GM11168 (cell line): ENCODE data around the gene CCDC92B.

Experiments used
- in situ Hi-C: fragments of 300-500 bp; cut with MboI; formaldehyde crosslinking; loops from one replicate; pipeline ENCODE4 v1.12.0; 2022; ENCODE audit warnings: low sequenced_read_pairs; ENCODE audit not compliant: unreplicated experiment

Gene CCDC92B

DNA sequence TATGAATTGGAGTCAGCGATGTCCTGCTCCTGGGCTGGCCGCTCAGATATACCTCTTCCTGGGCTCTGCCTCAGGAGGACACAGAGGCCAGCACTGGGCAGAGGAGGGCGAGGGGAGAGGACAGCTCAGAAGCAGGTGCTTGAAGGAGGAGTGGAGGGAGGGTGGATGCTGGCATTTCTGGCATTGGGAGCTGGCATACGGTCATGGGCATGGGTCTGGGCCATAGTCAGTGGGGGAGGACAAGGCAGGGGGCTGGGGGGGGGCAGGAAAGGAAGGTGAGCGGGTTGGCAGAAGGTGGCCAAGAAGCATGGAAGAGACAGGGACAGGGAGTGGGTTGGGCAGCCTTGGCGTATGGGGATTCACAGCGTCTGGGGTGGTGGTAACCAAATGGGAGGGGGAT is 30.1 kb upstream of the CCDC92B start:
- in situ Hi-C loops = no loop called here

DNA sequence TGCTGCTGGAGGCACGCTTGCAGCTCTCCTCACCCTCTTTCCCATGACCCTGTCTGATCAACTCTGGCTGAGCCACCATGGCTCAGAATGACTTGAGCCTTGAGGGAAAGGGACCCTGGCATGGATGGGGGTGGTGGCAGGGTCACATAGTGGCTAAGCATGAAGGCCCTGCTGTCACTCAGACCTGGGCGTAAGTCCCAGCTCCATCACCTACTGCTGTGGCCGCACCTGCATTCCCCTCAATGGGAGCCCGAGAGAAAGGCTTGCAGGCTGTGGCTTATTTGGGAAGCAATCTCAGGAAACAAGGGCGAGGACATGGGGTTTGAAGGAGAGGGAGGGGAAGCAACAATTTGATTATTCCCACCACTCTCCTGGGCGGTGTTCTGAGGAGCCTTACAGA is 29.0 kb upstream of the CCDC92B start:
- in situ Hi-C loops = no loop called here

DNA sequence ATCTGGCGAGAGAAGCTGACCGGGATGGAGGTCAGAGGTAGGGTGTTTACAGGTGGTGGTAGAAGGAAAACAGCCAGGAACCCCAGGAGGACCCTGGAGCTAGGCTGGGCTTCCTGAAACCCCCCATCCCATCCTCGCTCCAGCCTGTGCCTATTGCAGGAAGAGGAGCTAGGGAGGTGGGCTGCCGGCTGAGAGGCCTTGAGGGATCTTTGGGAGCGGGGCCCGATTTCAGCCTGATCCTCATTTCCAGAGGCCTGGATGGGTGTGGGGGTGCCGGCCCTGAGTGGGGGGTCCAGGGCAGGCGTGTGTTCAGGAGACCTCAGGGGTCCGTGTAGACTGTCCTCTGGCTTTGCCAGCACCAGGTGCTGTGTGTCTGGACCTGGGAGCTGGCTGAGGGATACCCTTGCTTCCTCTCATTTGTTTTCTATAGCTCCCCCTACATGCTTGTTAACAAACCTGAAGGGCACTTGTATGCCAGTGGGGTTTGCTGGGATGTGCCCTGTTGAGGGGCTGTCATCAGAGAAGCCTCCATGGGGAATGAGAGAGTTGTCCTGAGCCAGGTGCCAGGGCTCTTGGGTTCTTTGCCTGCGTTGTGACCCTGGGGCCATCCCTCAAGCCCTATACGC is 27.9 kb upstream of the CCDC92B start:
- in situ Hi-C loops = no loop called here

DNA sequence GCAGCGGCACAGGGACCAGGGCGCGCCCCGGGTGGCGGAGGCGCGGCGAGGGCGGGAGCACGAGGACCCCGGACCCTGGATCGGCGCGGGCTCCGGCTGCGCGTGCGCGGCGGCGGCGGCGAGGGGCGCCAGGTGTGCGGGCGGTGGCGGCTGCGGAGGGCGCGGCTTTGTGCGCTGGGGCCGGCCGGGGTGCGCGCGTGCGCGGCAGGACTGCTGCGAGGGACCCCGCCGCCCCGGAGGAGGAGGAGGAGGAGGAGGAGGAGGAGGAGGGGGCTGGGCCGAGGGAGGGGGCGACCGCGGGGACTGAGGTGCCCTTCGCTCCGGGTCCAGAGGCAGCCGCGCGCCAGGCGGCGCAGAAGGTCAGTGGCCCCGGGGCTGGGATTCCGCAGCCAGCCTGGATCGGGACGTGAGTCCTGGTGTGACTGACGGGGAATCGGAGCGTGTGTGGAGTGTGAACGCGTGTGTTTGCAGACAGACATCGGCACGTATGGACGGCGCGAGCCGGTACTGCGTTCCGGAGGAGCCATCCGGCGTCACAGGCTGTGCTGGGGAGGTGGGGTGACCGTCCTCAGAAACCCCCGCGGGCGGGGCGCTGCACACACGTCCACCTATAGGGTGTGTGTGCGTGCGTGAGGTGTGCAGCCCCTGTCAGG is 27.3 kb upstream of the CCDC92B start:
- in situ Hi-C loops = no loop called here

DNA sequence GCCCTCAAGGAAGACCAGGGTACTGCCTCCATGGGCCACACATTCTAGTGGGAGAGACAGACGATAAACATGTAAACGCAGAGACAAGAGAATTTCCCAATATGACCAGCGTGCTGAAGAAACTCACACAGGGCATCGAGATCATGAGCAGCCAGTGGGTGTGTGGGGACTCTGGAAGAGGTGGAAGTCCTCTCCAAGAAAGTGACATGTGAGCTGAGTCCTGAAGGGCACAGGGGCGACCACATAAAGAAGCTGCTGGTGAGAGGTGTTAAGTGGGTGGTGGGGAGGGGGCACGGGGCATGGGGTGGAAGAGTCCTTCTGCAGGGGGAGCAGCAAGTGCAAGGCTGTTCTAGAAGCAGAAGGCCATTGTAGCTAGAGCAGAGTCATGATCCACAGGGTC is 25.8 kb upstream of the CCDC92B start:
- in situ Hi-C loops = no loop called here

DNA sequence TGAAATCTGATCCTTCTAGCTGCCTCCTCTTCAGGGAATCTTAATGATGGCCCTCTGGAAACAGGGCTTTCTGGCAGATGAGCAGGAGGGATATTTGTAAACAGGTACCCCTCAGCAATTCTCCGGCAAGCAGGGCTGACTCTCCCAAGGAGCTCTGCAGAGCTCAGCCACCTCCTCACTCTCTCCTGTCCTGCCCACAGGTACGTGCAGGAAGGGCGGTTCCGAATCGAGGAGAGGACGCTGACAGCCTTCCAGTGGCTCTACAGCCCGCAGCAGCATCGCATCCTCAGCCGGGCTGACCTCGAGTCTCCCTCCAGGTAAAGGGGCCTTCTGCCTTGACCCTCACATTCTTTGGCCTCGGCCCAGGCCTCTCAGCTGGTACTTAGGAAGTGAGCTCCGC is 20.7 kb upstream of the CCDC92B start:
- in situ Hi-C loops = no loop called here

DNA sequence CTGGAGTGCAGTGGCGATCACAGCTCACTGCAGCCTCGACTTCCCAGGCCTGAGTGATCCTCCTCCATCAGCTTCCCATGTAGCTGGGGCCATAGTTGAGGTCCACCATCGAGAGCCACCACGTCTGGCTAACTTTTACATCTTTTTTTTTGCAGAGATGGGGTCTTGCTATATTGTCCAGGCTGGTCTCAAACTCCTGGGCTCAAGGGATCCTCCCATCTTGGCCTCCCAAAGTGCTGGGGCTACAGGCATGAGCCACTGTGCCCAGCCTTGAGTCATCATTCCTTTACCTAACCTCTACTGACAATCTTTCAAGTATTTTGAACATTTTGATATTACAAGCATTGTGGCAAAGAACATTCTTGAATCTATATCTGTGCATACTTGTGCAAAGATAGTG is 9.4 kb upstream of the CCDC92B start:
- in situ Hi-C loops = no loop called here

DNA sequence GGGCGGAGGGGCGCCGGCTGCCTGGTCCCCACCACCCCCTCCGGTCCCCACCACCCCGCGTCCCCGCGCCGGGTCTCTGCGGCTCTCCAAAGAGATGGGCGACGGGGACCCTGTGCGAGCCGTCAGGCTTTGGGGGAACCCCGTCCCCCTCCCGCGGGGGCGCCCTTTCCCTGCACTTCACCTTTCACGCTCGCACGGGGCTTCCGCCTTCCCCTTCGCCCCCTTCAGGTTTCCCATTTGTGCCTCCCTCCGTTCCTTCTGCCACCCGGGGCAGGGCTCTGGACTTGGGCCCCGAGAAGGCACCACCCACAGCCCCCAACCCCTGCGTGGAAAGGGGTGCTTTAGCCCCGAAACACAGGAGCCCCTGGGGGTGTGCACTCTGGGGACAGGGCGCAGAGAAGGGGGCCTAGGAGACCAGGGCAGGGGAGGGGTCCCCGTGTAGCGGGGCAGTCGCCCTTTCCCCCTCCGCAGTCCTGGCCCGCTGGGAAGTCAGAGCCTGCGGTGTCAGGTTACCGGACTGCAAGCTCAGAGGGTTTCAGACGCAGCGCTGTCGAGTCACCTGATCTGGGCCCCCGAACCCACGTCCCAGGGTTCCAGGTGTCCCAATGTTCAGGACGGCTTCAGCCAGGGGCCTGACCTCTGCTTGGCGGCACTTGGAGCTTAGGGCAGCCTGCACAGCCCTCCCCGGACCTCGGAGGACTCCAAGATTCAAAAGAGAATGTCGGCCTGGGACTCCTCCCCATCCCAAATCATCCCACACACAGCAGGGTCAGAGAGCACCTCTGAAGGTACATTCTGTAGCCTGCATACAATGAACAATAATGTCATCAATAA is 6.7 kb upstream of the CCDC92B start:
- in situ Hi-C loops = no loop called here

DNA sequence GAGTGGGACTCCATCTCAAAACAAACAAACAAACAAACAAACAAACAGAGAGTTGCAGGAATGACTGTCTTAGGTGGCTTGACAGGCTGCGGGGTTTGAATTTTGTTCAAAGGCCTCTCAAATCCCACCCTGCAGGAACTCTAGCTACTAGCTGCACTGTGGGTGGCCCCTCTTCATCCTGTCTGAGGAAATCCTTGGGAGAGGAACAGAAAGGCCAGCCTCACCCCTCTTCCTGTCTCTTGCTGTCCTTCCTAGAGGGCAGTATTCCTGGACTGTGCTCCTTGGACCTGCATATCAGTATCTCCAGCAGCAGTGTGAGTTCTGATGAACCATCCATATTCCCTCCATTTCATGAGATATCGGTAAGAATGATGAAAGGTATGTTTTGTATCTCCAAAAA is 2.0 kb upstream of the CCDC92B start:
- in situ Hi-C loops = no loop called here

DNA sequence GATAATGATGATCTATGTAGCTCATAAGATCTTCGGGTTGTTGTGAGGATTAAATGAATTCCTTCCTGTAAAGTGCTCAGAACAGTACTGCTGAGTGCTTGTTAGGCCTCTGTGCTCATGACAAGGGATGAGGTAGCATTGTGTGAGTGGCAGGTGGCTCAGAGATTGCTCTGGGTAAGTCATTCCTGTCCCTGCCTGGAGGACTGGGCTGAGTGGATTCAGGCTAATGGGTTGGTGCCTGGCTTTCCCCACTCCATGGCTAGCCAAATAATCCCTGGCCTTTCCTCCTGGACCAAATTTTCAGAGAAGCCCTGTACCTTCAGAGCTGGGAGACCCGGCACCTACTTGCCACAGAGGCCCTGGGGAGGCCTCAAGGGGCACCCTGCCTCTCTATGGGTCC is 1.3 kb upstream of the CCDC92B start:
- in situ Hi-C loops = no loop called here

DNA sequence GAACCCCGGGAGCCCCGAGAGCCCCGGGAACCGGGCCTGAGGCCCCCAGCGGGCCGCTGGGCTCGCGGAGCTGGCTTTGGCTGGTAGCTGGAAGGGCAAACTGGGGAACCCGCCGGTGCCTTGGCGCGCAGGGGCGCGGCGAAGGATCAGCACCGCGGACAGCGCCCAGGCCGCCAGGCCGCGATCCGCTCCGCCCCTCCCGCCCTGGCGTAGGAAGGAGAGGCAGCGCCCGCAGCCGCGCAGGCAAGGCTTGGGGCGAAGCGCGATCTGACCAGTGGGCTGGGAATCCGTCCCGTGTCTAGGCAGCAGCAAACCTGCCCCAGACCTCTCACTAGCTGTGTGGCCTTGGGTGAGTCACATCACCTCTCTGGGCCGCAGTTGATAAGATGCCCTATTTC is 331 bp upstream of the CCDC92B start:
- in situ Hi-C loops = no loop called here

DNA sequence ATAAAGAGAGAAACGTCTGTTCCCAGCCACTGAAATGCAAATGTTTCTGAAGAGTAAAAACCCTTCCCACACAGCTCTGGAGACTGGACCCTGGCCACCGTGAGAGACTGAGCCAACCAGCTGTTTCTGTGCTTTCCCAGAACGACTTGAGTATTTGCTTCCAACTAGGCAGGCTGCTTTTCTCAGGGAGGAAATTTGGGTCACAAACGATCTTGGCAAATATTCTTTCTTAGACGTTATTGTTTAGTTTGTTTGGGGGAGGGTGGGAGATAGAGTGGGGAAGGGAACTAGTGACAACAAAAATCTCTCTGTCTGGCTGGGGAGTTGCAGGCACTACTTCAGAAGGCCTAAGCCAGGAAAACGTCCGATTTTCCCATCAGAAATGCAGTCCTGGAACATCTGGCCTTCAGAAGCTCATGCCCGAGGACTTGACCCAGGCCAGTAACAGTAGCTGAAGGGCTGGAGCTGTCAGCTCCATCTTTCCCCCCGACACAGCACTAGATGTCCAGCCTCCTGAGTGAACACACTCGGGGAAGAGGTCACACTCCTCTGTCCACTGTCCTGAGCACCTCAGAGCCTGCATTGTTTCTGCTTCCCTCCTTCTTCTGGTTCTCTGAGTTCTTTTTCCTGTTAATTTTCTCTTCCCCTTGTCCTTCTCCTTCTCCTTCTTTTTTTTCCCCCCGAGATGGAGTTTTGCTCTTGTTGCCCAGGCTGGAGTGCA is 4.0 kb downstream of the CCDC92B start:
- in situ Hi-C loops = no loop called here

DNA sequence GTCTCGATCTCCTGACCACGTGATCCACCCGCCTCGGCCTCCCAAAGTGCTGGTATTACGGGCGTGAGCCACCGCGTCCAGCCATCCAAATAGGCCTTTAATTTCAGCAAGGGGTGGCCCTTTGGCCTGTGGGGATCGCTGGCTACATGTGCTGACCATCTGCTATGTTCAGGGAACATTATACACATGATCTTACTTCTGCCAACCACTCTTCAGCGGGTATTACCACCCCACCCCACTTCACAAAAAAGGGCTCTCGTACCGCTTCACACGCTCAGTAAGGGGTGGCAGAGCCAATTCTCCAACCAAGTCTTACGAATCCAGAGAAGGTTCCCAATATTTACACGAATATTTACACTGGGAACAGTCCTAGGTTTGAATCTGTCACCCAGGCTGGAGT is 11.8 kb downstream of the CCDC92B start:
- in situ Hi-C loops = no loop called here

DNA sequence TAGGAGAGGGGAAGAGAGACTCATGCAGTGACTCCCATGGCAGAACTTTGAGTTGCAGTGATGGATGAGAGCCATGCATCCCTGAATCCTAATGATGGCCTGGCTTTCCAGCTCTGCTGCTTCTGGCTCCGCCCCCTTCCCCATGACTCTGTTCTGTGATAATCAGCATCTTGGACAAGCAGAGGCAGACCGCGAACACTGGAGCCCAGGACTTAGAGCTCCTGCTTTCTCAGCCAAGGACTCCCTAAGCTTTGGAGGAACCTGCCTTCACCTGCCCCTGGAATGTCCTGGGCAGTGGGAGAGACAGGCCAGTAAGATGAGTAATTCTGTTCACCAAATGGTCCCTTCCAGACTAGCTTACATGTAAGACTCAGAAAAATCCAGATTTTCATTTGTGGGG is 12.5 kb downstream of the CCDC92B start:
- in situ Hi-C loops = no loop called here

DNA sequence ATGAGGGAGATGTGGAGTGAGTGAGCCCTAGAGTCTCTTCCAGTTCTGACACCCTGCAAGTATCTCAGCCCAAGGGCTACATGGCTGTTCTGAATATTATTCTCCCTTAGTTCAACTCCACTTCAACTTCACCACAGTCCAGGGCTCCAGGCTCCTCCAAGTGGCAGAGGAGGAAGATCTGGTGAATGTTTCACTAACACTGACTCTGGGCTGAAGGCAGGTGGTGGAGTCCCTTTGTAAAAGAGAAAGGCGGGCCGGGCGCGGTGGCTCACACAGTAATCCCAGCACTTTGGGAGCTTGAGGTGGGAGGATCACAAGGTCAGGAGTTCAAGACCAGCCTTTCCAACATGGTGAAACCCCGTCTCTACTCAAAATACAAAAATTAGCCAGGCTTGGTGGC is 13.6 kb downstream of the CCDC92B start:
- in situ Hi-C loops = no loop called here

DNA sequence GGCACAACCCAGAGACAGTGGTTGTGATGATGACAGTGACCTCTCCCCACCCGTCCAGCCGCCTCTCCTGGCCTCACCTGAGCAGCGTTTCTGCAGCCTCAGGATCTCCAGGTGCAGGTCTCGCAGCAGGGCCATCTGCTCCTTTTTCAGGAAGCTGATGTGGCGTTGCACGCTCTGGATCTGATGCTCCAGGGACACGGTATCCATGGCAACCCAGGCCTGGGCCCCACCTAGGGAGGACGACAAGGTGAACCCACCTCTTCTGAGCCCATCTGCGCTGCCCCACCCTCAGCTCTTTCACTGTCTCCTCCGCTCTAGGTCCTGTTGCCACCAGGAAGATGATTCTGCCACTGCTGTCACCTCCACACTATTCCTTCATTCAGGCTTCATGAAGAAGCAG is 14.5 kb downstream of the CCDC92B start:
- in situ Hi-C loops = no loop called here

DNA sequence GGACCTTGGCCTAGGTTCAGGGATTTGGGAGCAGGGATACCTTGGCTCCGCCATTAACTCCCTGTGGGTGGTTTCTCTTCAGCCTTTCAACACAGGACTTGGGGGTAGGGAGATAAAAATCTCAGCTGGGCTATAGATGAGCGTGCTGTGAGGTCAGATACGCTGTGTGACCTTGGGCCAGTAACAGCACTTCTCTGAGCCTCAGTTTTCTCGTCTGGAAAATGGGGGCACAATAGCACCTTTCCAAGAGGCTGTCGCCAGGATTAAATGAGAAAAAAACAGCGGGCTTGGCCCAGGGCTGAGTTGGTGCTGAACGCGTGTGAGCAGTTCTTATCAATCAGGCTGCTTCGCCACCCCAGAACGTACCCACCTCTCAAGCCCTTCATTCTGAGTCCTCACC is 17.6 kb downstream of the CCDC92B start:
- in situ Hi-C loops = no loop called here

DNA sequence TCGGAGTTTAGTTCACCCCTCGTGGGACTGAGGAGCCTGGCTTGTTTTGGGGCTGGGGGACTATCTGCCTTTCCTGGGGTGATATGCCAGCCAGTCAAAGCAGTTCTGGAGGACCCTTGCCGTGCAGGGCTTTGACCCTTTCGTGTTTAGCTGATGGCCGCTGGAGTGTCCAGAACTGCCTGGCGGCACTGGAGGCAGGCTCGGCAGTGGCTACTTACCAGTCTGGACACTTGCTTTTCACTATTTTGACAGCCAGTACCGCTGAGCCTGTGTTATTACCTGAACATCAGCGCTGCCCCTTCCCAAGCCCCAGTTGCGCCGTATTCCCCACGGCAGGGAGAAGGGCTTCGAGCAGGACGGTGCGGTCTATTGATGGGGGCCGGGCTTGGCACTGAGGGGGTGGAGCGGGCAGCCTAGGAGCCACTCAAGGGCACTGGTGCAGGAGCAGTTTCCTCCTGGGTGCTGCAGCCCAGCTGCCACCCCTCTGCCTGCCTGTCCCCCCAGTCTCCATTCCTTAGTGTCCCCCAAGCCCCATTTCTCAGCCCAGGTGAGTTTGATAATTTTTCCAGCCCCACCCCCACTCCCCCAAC is 18.6 kb downstream of the CCDC92B start:
- in situ Hi-C loops = no loop called here

DNA sequence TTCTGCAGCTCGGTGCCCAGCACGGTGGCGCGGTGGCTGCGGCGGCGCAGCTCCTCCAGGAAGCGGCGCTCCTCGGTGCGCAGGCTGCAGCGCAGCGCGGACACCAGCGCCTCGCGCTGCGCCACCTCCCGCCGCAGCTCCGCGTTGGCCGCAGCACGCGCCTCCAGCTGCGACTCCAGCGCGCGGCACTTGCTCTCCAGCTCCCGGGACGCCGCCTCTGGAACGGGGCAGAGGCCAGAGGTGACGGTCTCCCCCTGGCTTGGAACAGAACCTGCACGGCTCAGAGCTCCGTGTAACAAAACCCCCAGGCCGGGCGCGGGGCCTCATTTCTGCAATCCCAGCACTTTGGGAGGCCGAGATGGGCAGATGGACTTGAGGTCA is 24.7 kb downstream of the CCDC92B start:
- in situ Hi-C loops = no loop called here

DNA sequence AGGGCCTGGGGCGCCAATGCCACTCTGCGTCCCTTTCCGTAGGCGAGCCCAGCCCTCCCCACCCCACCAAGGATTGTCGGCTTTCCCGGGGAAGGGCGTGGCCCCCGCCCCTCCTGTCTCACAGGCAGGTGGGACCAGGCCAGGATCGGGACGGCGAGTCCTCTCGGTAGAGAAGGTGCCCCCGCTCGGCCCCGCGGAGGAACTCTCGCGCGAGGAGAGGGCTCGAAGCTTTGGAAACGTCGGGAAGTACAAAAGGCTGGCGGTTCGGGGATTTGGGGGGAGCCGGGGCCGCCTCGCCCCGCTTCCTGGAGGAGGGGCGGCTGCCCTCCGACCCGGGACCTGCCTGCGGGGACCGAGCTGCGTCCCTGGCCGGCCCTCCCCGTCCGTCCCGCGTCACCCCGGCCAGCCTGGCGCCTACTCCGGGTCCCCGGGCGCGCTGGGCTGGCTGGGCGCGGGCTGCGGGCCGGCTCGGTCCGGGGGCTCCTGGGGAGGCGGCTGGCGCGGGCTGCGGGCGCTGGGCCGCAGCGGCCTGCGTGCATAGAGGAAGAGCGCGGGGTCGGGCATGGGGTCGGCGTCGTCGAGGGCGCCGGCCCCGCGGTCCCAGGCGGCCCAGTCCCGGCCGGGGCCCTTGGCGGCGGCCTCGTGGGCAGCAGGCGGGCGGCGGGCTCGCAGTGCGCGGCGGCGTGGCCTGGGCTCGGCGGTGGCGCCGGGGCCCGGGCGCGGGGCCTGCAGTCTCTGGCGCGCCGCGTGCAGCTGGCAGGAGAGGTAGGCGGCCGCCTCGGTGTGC is 25.3 kb downstream of the CCDC92B start:
- in situ Hi-C loops = no loop called here
